UCSD-AML1 (cell line): ENCODE results near the gene BMF.

ENCODE experiments used
- DNase-seq: peaks from one replicate; lab custom pipeline; 2025; ENCODE audit not compliant: unreplicated experiment; lab: John Stamatoyannopoulos, UW

BMF gene

GRCh38 chr15:40051616-40052415 is 56.9 kb downstream of the BMF start:
- DNase-seq, result no peak

GRCh38 chr15:40050788-40051470 is 57.8 kb downstream of the BMF start:
- DNase-seq, result no peak

GRCh38 chr15:40048926-40049475 is 59.7 kb downstream of the BMF start:
- no peak for DNase-seq

- DNase-seq, result peak; percentile 68
These were observed 60.4 kb downstream of the BMF start for GRCh38 chr15:40048211-40048792.

- DNase-seq, result peak; percentile 62
These were observed 61.1 kb downstream of the BMF start for GRCh38 chr15:40047415-40048210.

GRCh38 chr15:40046721-40047414 is 61.8 kb downstream of the BMF start:
- no peak for DNase-seq

GRCh38 chr15:40045572-40046217 is 63.0 kb downstream of the BMF start:
- no peak for DNase-seq

GRCh38 chr15:40044717-40045571 is 63.7 kb downstream of the BMF start:
- DNase-seq, result peak; percentile 86

- no peak for DNase-seq
These were observed 64.6 kb downstream of the BMF start for GRCh38 chr15:40043927-40044716.

- no peak for DNase-seq
These were observed 65.8 kb downstream of the BMF start for GRCh38 chr15:40042791-40043320.

- DNase-seq, result no peak
These were observed 67.9 kb downstream of the BMF start for GRCh38 chr15:40040770-40041169.

GRCh38 chr15:40040293-40040635 is 68.4 kb downstream of the BMF start:
- no peak for DNase-seq

- peak; percentile 95 for DNase-seq
These were observed 69.8 kb downstream of the BMF start, which contains the start of gene SRP14 for GRCh38 chr15:40038638-40039543. TSS of gene SRP14 (minus strand) at chr15:40039181. CDS start at chr15:40039116, 65 bp downstream.

- DNase-seq, result no peak
These were observed 70.4 kb downstream of the BMF start for GRCh38 chr15:40038275-40038637.
